Right ventricle myocardium superior (tissue), 1 donor: Measurements from ENCODE around the gene SMIM35. TPM values are rescaled to one million over a fixed set of nuclear protein-coding genes. Genes with fewer than 3 reads are reported as not detected.
A peak's percentile ranks its signal among the peaks of the same experiment; 100 is the strongest.

Source experiments
- ATAC-seq: fragments of 200-7000 bp; cut with Tn5 transposase; one replicate; pipeline ENCODE4 v1.9.1; 2020; ENCODE audit warnings: mild to moderate bottlenecking; ENCODE audit not compliant: poor library complexity
- DNase-seq: peaks from one replicate; pipeline ENCODE4 v3.0.0-alpha.2; 2020
- intact Hi-C: fragments of 100-400 bp; cut with DNase I; formaldehyde crosslinking; loops from one replicate; pipeline ENCODE4 v1.11.2; 2022
- total RNA-seq: library from RNA; stranded (reverse); fragmentation: NEBNext Ultra II Directional; extraction: Animal tissue kit (Norgen Biotek cat#: 25700); gene quantifications from one replicate; pipeline ENCODE4 v1.2.1, GENCODE V29; 2021
- donor health status: DM: no; HTN: yes; CAD: no; lungs with severe emphysema.

The SMIM35 gene
- total RNA-seq, 1 donor from 2014 or later: not detected

DNA sequence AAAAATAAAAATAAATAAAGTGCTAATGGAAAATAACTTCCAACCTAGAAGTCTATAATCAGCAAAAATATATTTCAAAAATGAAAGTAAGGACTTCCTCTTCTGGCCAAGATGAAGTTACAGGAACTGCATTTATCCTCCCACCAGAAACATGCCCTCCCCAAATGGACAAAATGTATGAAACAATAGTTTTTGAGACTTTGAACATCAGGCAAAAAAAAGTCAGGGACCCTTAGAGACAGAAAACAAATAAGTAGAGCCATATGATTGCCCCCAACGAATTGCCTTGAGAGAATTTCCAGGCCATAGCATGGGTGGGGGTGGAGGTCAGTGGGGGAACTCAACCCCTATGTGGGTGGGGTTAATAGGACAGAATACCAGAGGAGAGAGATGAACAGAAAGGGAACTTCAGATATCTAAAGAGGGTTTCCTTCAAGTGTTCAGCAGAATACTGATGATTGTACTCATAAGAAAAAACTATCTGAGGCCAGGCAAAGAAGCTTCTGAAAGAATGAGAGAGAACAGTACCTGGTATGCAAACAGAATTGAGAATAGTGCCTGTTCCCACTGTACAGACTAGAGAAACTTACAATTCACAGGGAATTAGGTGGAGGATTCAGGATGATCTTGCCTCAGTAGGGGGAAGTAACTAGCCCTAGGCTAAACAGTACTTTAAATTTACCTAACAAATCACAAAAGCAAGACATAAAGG lies 127.2 kb downstream of the SMIM35 start:
- no peak for DNase-seq
- intact Hi-C loops: no loop called here
- peak; percentile 51 for ATAC-seq

GRCh38 chr11:117958949-117959348 lies 127.8 kb downstream of the SMIM35 start:
- DNase-seq: no peak
- intact Hi-C loops: no loop called here

More at GRCh38 chr11:117958949-117959348, 127.8 kb downstream of the SMIM35 start:
- ATAC-seq: no peak

Other genes starting within 250 kb of the SMIM35 start
- gene FXYD6, start 210.3 kb downstream of the SMIM35 start, total RNA-seq: 34.6 TPM
- gene TMPRSS13, start 157.6 kb downstream of the SMIM35 start, total RNA-seq: not detected
- 6.2 TPM for gene IL10RA, start 100.6 kb downstream of the SMIM35 start, total RNA-seq
- not detected for gene TMPRSS4, start 9.9 kb downstream of the SMIM35 start, total RNA-seq
- 12.0 TPM for gene SCN4B, start 65.9 kb upstream of the SMIM35 start, total RNA-seq
- 17.6 TPM for gene SCN2B, start 89.7 kb upstream of the SMIM35 start, total RNA-seq
- 2.7 TPM for gene JAML, start 138.0 kb upstream of the SMIM35 start, total RNA-seq
- 1.8 TPM for gene MPZL3, start 165.4 kb upstream of the SMIM35 start, total RNA-seq
- gene MPZL2, start 177.3 kb upstream of the SMIM35 start, total RNA-seq: 9.8 TPM
- gene CD3E, start 217.8 kb upstream of the SMIM35 start, total RNA-seq: 0.38 TPM